Muscle layer of colon (tissue), 2 donors: ENCODE data around the gene NDUFA12.

Source experiments
- H3K27ac ChIP-seq: one replicate; pipeline ENCODE4 v1.7.0; 2013; ENCODE audit warnings: low read depth, mild to moderate bottlenecking, low read length, moderate library complexity
- H3K27me3 ChIP-seq, 2 donors: one replicate each; pipeline ENCODE4 v1.7.0; 2013; ENCODE audit warnings: low read length in 2 of 2, mild to moderate bottlenecking in 2 of 2; ENCODE audit not compliant: insufficient read depth in 2 of 2, control insufficient read depth in 1 of 2
- H3K36me3 ChIP-seq: one replicate; pipeline ENCODE4 v1.7.0; 2013; ENCODE audit warnings: mild to moderate bottlenecking, low read length; ENCODE audit not compliant: insufficient read depth
- H3K4me1 ChIP-seq: one replicate; pipeline ENCODE4 v1.7.0; 2013; ENCODE audit warnings: mild to moderate bottlenecking, low read length; ENCODE audit not compliant: insufficient read depth
- H3K4me3 ChIP-seq, 2 donors: one replicate each; pipeline ENCODE4 v1.7.0; 2013; ENCODE audit warnings: low read length in 2 of 2, low read depth in 1 of 2, mild to moderate bottlenecking in 1 of 2, moderate library complexity in 1 of 2
- H3K9ac ChIP-seq: one replicate; pipeline ENCODE4 v1.7.0; 2013; ENCODE audit warnings: low read length
- H3K9me3 ChIP-seq: one replicate; pipeline ENCODE4 v1.7.0; 2013; ENCODE audit warnings: mild to moderate bottlenecking, low read length
- donor health status: abdominal sarcoma.
- donor health status: Adenocarcinoma of cecum.

The NDUFA12 gene

GRCh38 chr12:94980577-94980976 lies 22.9 kb downstream of the NDUFA12 start:
- H3K9ac ChIP-seq, result no peak overlapping the region
- H3K27ac ChIP-seq, result no peak overlapping the region
- H3K9me3 ChIP-seq, result no peaks in the 10 kb centered on the region
- H3K27me3 ChIP-seq, result no peaks in the 10 kb centered on the region
- H3K4me3 ChIP-seq, result no peak overlapping the region
- H3K4me1 ChIP-seq, result no peaks in the 10 kb centered on the region
- no peaks in the 10 kb centered on the region for H3K36me3 ChIP-seq

- Histone ChIP-seq H3K4me1 (no peaks in the 10 kb centered on the region), H3K4me3 (no peak overlapping the region), H3K9me3 (no peaks in the 10 kb centered on the region), H3K27me3 (no peaks in the 10 kb centered on the region), H3K36me3 (no peaks in the 10 kb centered on the region), H3K9ac (no peak overlapping the region), H3K27ac (no peak overlapping the region)
Observed at GRCh38 chr12:94979941-94980340, 23.6 kb downstream of the NDUFA12 start.

GRCh38 chr12:94977766-94978468 lies 25.6 kb downstream of the NDUFA12 start:
- no peak overlapping the region for H3K4me3 ChIP-seq
- no peak overlapping the region for H3K9ac ChIP-seq
- no peaks in the 10 kb centered on the region for H3K27me3 ChIP-seq
- no peaks in the 10 kb centered on the region for H3K4me1 ChIP-seq
- no peaks in the 10 kb centered on the region for H3K9me3 ChIP-seq
- no peaks in the 10 kb centered on the region for H3K36me3 ChIP-seq
- no peak overlapping the region for H3K27ac ChIP-seq

- Histone ChIP-seq H3K27ac (no peak overlapping the region), H3K36me3 (peaks cover 5% of the 10 kb centered on the region), H3K4me3 (no peak overlapping the region), H3K27me3 (no peaks in the 10 kb centered on the region), H3K9me3 (no peaks in the 10 kb centered on the region), H3K4me1 (no peaks in the 10 kb centered on the region), H3K9ac (no peak overlapping the region)
Observed at GRCh38 chr12:94973221-94973620, 30.3 kb downstream of the NDUFA12 start.

- Histone ChIP-seq H3K27me3 (no peaks in the 10 kb centered on the region), H3K27ac (no peak overlapping the region), H3K9me3 (no peaks in the 10 kb centered on the region), H3K4me3 (no peak overlapping the region), H3K4me1 (no peaks in the 10 kb centered on the region), H3K36me3 (peaks cover 5% of the 10 kb centered on the region), H3K9ac (no peak overlapping the region)
Observed at GRCh38 chr12:94972795-94973194, 30.7 kb downstream of the NDUFA12 start.

- Histone ChIP-seq H3K4me1 (no peaks in the 10 kb centered on the region), H3K27me3 (no peaks in the 10 kb centered on the region), H3K9me3 (no peaks in the 10 kb centered on the region), H3K4me3 (no peak overlapping the region), H3K9ac (no peak overlapping the region), H3K27ac (no peak overlapping the region), H3K36me3 (peaks cover 5% of the 10 kb centered on the region)
Observed at GRCh38 chr12:94971923-94972322, 31.6 kb downstream of the NDUFA12 start.

- H3K9ac ChIP-seq, result no peak overlapping the region
- H3K27me3 ChIP-seq, result no peaks in the 10 kb centered on the region
- peaks cover 5% of the 10 kb centered on the region for H3K36me3 ChIP-seq
- H3K4me1 ChIP-seq, result no peaks in the 10 kb centered on the region
- H3K9me3 ChIP-seq, result no peaks in the 10 kb centered on the region
- H3K27ac ChIP-seq, result no peak overlapping the region
- H3K4me3 ChIP-seq, result no peak overlapping the region
Observed at GRCh38 chr12:94970560-94970959, 32.9 kb downstream of the NDUFA12 start.

GRCh38 chr12:94969424-94969823 lies 34.1 kb downstream of the NDUFA12 start:
- H3K9me3 ChIP-seq, result no peaks in the 10 kb centered on the region
- peaks cover 5% of the 10 kb centered on the region for H3K36me3 ChIP-seq
- H3K27me3 ChIP-seq, result no peaks in the 10 kb centered on the region
- H3K27ac ChIP-seq, result no peak overlapping the region
- no peaks in the 10 kb centered on the region for H3K4me1 ChIP-seq
- no peak overlapping the region for H3K4me3 ChIP-seq
- H3K9ac ChIP-seq, result no peak overlapping the region

- no peak overlapping the region for H3K9ac ChIP-seq
- H3K9me3 ChIP-seq, result no peaks in the 10 kb centered on the region
- no peaks in the 10 kb centered on the region for H3K27me3 ChIP-seq
- peaks cover 4% of the 10 kb centered on the region for H3K36me3 ChIP-seq
- H3K4me1 ChIP-seq, result no peaks in the 10 kb centered on the region
- H3K27ac ChIP-seq, result no peak overlapping the region
- no peak overlapping the region for H3K4me3 ChIP-seq
Observed at GRCh38 chr12:94965982-94966630, 37.4 kb downstream of the NDUFA12 start.

- H3K27me3 ChIP-seq, result no peaks in the 10 kb centered on the region
- H3K9ac ChIP-seq, result no peak overlapping the region
- no peaks in the 10 kb centered on the region for H3K36me3 ChIP-seq
- no peaks in the 10 kb centered on the region for H3K9me3 ChIP-seq
- no peaks in the 10 kb centered on the region for H3K4me1 ChIP-seq
- no peak overlapping the region for H3K4me3 ChIP-seq
- no peak overlapping the region for H3K27ac ChIP-seq
Observed at GRCh38 chr12:94963649-94964048, 39.8 kb downstream of the NDUFA12 start.

- Histone ChIP-seq H3K9ac (no peak overlapping the region), H3K36me3 (no peaks in the 10 kb centered on the region), H3K4me1 (no peaks in the 10 kb centered on the region), H3K27ac (no peak overlapping the region), H3K4me3 (no peak overlapping the region), H3K9me3 (no peaks in the 10 kb centered on the region), H3K27me3 (no peaks in the 10 kb centered on the region)
Observed at GRCh38 chr12:94962670-94963069, 40.8 kb downstream of the NDUFA12 start.

GRCh38 chr12:94961911-94962310 lies 41.6 kb downstream of the NDUFA12 start:
- H3K4me3 ChIP-seq, result no peak overlapping the region
- H3K9me3 ChIP-seq, result no peaks in the 10 kb centered on the region
- H3K27me3 ChIP-seq, result no peaks in the 10 kb centered on the region
- H3K27ac ChIP-seq, result no peak overlapping the region
- no peak overlapping the region for H3K9ac ChIP-seq
- H3K36me3 ChIP-seq, result no peaks in the 10 kb centered on the region
- peaks cover 2% of the 10 kb centered on the region for H3K4me1 ChIP-seq
